ENCODE results near the gene CFAP299. TPM values are rescaled to one million over a fixed set of nuclear protein-coding genes. Genes with fewer than 3 reads are reported as not detected.

CFAP299 gene
- total and polyA plus RNA-seq, 2 of the 8 experiments (the other 6 are each of a cell fraction or from before 2014, with no cell fraction given) = not detected

GRCh38 chr4:80331693-80332092, 3.8 kb upstream of the CFAP299 start (continued):
- TF ChIP-seq FOSL1 (IDR thresholded peaks at IDR 0.05; ENCODE audit: insufficient read depth, low read depth, low read length) = no peak
- no peak for TF ChIP-seq RBBP5 (IDR thresholded peaks at IDR 0.05; ENCODE audit: borderline replicate concordance, low read depth, low read length)
- no peak for TF ChIP-seq SIX5 (IDR thresholded peaks at IDR 0.05; ENCODE audit: low read depth, low read length)
- TF ChIP-seq EZH2 (IDR thresholded peaks at IDR 0.05; ENCODE audit: low read depth, low read length, severe bottlenecking) = no peak
- TF ChIP-seq SIN3A (conservative IDR thresholded peaks at IDR 0.05 in 1 of 2, IDR thresholded peaks at IDR 0.05 in 1 of 2; ENCODE audit: low read depth in 1 of 2, low read length in 2 of 2) = no peak
- no peak for TF ChIP-seq MAFK (IDR thresholded peaks at IDR 0.05; ENCODE audit: low read depth, low read length)
- TF ChIP-seq SIRT6 (IDR thresholded peaks at IDR 0.05; ENCODE audit: low read length) = no peak
